HAP-1 (cell line): Measurements from ENCODE around the gene RCN1.
"Not testable (repeated sequence)": the region's sequence is repeated elsewhere in the genome, so short reads cannot be mapped to it uniquely, and the experiment has no call there.

Experiments
- DNase-seq, 2 experiments: peaks; one replicate each; pipeline ENCODE4 v3.0.0-alpha.2; 2016 to 2020; ENCODE audit warnings: low spot score in 2 of 2
- H3K27me3 ChIP-seq: fragments of 250-450 bp; sonication (Bioruptor Pico); 2 replicates; pipeline ENCODE4 v1.5.1; 2020; ENCODE audit warnings: low read depth, mild to moderate bottlenecking, moderate library complexity
- H3K36me3 ChIP-seq: fragments of 250-450 bp; sonication (Bioruptor Pico); replicated peaks from 2 replicates; pipeline ENCODE4 v1.5.1; 2020; ENCODE audit warnings: mild to moderate bottlenecking
- H3K4me1 ChIP-seq: fragments of 250-450 bp; sonication (Bioruptor Pico); 2 replicates; pipeline ENCODE4 v1.5.1; 2020; ENCODE audit warnings: mild to moderate bottlenecking
- H3K4me3 ChIP-seq: fragments of 250-450 bp; sonication (Bioruptor Pico); 2 replicates; pipeline ENCODE4 v1.5.1; 2020; ENCODE audit warnings: mild to moderate bottlenecking, moderate library complexity
- H3K9me3 ChIP-seq: fragments of 250-450 bp; sonication (Bioruptor Pico); 2 replicates; pipeline ENCODE4 v1.5.1; 2020; ENCODE audit warnings: mild to moderate bottlenecking, moderate library complexity
- in situ Hi-C: fragments of 300-500 bp; cut with MboI; formaldehyde crosslinking; loops from 3 replicates; pipeline ENCODE4 v1.14.3; 2020; ENCODE audit warnings: low sequenced_read_pairs, inconsistent platforms, mixed read lengths

RCN1 gene

GRCh38 chr11:32090545-32091370 lies at the start of gene RCN1:
Gene RCN1, plus strand, starts transcription at chr11:32091074. Its CDS starts 123 bp downstream, at chr11:32091197.
- DNase-seq: peak; percentile 67 to 87
- Histone ChIP-seq H3K4me1 (peaks cover 25% of the 10 kb centered on the region), H3K4me3 (peak within 1 kb of the TSS; percentile 64), H3K9me3 (no peaks in the 10 kb centered on the region), H3K27me3 (peaks cover under 1% of the 10 kb centered on the region; the same call in 1 of the 2 replicates), H3K36me3 (no peaks in the 10 kb centered on the region)
- in situ Hi-C loops: no loop called here

- in situ Hi-C loops: no loop called here
- no peak for DNase-seq
- H3K27me3 ChIP-seq: 0 out of 2 replicates have a peak, but pooled peaks cover 3% of the 10 kb centered on the region
- H3K36me3 ChIP-seq: no peaks in the 10 kb centered on the region
- peaks cover 2% of the 10 kb centered on the region; the same call in 1 of the 2 replicates for H3K4me1 ChIP-seq
- no peak overlapping the region for H3K4me3 ChIP-seq
- H3K9me3 ChIP-seq: no peaks in the 10 kb centered on the region
Observed at GRCh38 chr11:32043737-32044136, 47.1 kb upstream of the RCN1 start.

- in situ Hi-C loops: no loop called here
- Histone ChIP-seq H3K27me3 (0 out of 2 replicates have a peak, but pooled peaks cover 3% of the 10 kb centered on the region), H3K9me3 (no peaks in the 10 kb centered on the region), H3K4me3 (no peak overlapping the region), H3K36me3 (no peaks in the 10 kb centered on the region), H3K4me1 (peaks cover 2% of the 10 kb centered on the region; the same call in 1 of the 2 replicates)
- DNase-seq: peak; percentile 4 to 7
Observed at GRCh38 chr11:32044158-32044863, 46.6 kb upstream of the RCN1 start.

GRCh38 chr11:32045456-32045855 lies 45.4 kb upstream of the RCN1 start:
- in situ Hi-C loops: no loop called here
- no peaks in the 10 kb centered on the region for H3K36me3 ChIP-seq
- 0 out of 2 replicates have a peak, but pooled peaks cover 3% of the 10 kb centered on the region for H3K27me3 ChIP-seq
- H3K4me3 ChIP-seq: no peak overlapping the region
- H3K4me1 ChIP-seq: peaks cover 2% of the 10 kb centered on the region; the same call in 1 of the 2 replicates
- H3K9me3 ChIP-seq: no peaks in the 10 kb centered on the region
- DNase-seq: no peak

GRCh38 chr11:32050264-32050663 lies 40.6 kb upstream of the RCN1 start:
- H3K36me3 ChIP-seq: no peaks in the 10 kb centered on the region
- peaks cover 15% of the 10 kb centered on the region for H3K27me3 ChIP-seq
- in situ Hi-C loops: loop anchor here (5.0 kb wide), 1 partner anchor 122 kb away; no protein-coding TSS in a partner anchor

GRCh38 chr11:32052215-32052614 lies 38.7 kb upstream of the RCN1 start:
- DNase-seq: peak; percentile 35 to 69
- Histone ChIP-seq H3K36me3 (no peaks in the 10 kb centered on the region), H3K9me3 (no peaks in the 10 kb centered on the region), H3K27me3 (peaks cover 26% of the 10 kb centered on the region), H3K4me1 (no peaks in the 10 kb centered on the region), H3K4me3 (no peak overlapping the region)
- in situ Hi-C loops: loop anchor here (5.0 kb wide), 1 partner anchor 120 kb away; no protein-coding TSS in a partner anchor

More at GRCh38 chr11:32050264-32050663, 40.6 kb upstream of the RCN1 start:
- Histone ChIP-seq H3K4me3 (no peak overlapping the region), H3K4me1 (no peaks in the 10 kb centered on the region), H3K9me3 (no peaks in the 10 kb centered on the region)
- DNase-seq: no peak

- Histone ChIP-seq H3K36me3 (no peaks in the 10 kb centered on the region), H3K27me3 (peaks cover 24% of the 10 kb centered on the region), H3K4me1 (no peaks in the 10 kb centered on the region), H3K4me3 (no peak overlapping the region), H3K9me3 (no peaks in the 10 kb centered on the region)
- DNase-seq: no peak
- in situ Hi-C loops: loop anchor here (5.0 kb wide), 1 partner anchor 119 kb away; no protein-coding TSS in a partner anchor
Observed at GRCh38 chr11:32053151-32053888, 37.6 kb upstream of the RCN1 start.

- Histone ChIP-seq H3K36me3 (no peaks in the 10 kb centered on the region), H3K4me3 (no peak overlapping the region), H3K9me3 (no peaks in the 10 kb centered on the region), H3K27me3 (peaks cover 27% of the 10 kb centered on the region), H3K4me1 (no peaks in the 10 kb centered on the region)
- in situ Hi-C loops: no loop called here
- no peak for DNase-seq
Observed at GRCh38 chr11:32055861-32056260, 35.0 kb upstream of the RCN1 start.

- Histone ChIP-seq H3K36me3 (no peaks in the 10 kb centered on the region), H3K27me3 (peaks cover 27% of the 10 kb centered on the region), H3K4me1 (no peaks in the 10 kb centered on the region), H3K4me3 (no peak overlapping the region), H3K9me3 (no peaks in the 10 kb centered on the region)
- in situ Hi-C loops: no loop called here
- DNase-seq: no peak
Observed at GRCh38 chr11:32056438-32056837, 34.4 kb upstream of the RCN1 start.

- Histone ChIP-seq H3K9me3 (no peaks in the 10 kb centered on the region), H3K36me3 (no peaks in the 10 kb centered on the region), H3K4me3 (no peak overlapping the region), H3K27me3 (peaks cover 15% of the 10 kb centered on the region), H3K4me1 (no peaks in the 10 kb centered on the region)
- DNase-seq: no peak
- in situ Hi-C loops: no loop called here
Observed at GRCh38 chr11:32059686-32060462, 31.0 kb upstream of the RCN1 start.

- peaks cover 13% of the 10 kb centered on the region for H3K27me3 ChIP-seq
- in situ Hi-C loops: no loop called here
- no peaks in the 10 kb centered on the region for H3K9me3 ChIP-seq
- no peak for DNase-seq
- H3K4me3 ChIP-seq: no peak overlapping the region
- H3K36me3 ChIP-seq: no peaks in the 10 kb centered on the region
- no peaks in the 10 kb centered on the region for H3K4me1 ChIP-seq
Observed at GRCh38 chr11:32062540-32062939, 28.3 kb upstream of the RCN1 start.

GRCh38 chr11:32063031-32063430 lies 27.8 kb upstream of the RCN1 start:
- H3K27me3 ChIP-seq: peaks cover 16% of the 10 kb centered on the region
- H3K4me3 ChIP-seq, H3K4me1 ChIP-seq, in situ Hi-C loops, DNase-seq, H3K9me3 ChIP-seq, H3K36me3 ChIP-seq: not testable (repeated sequence)
